ENCODE measurements around the gene PNPLA6. TPM values are rescaled to one million over a fixed set of nuclear protein-coding genes. Genes with fewer than 3 reads are reported as not detected.
"Not testable (repeated sequence)": the region's sequence is repeated elsewhere in the genome, so short reads cannot be mapped to it uniquely, and the experiment has no call there.

PNPLA6 gene
- total RNA-seq, 1 experiment from 2014 or later, result 75.8 TPM

GRCh38 chr19:7533925-7534480 lies 1.5 kb upstream of the PNPLA6 start:
- ChIA-PET POLR2A (interaction anchor here (0.7 to 6.0 kb wide), 6 partner anchors 12 to 180 kb away, joined by 3 to 56 read pairs (median 4); partner anchors contain the start of genes MCOLN1 and ZNF358), CTCF (interaction anchor here (0.6 to 0.7 kb wide), 4 partner anchors 78 to 436 kb away, joined by 3 read pairs; no protein-coding TSS in a partner anchor)
- intact Hi-C loops (cut with micrococcal nuclease), result loop anchor here (1.0 to 10.0 kb wide), 2 partner anchors 12 to 179 kb away; partner anchors contain the start of gene MCOLN1
- Mint-ChIP-seq H3K4me3 (ENCODE audit: unreplicated experiment) (peak overlapping the region; percentile 95), H3K27ac (ENCODE audit: low read depth, unreplicated experiment) (peak overlapping the region; percentile 87), H3K36me3 (ENCODE audit: insufficient read depth, unreplicated experiment) (peaks cover 13% of the 10 kb centered on the region), H3K9me3 (ENCODE audit: unreplicated experiment) (no peaks in the 10 kb centered on the region), H3K27me3 (ENCODE audit: insufficient read depth, unreplicated experiment) (no peaks in the 10 kb centered on the region), H3K4me1 (ENCODE audit: insufficient read depth, unreplicated experiment) (no peaks in the 10 kb centered on the region)
- no TSS peak for BruUV-seq (replicated peaks)
- TF ChIP-seq, protein P1, sequence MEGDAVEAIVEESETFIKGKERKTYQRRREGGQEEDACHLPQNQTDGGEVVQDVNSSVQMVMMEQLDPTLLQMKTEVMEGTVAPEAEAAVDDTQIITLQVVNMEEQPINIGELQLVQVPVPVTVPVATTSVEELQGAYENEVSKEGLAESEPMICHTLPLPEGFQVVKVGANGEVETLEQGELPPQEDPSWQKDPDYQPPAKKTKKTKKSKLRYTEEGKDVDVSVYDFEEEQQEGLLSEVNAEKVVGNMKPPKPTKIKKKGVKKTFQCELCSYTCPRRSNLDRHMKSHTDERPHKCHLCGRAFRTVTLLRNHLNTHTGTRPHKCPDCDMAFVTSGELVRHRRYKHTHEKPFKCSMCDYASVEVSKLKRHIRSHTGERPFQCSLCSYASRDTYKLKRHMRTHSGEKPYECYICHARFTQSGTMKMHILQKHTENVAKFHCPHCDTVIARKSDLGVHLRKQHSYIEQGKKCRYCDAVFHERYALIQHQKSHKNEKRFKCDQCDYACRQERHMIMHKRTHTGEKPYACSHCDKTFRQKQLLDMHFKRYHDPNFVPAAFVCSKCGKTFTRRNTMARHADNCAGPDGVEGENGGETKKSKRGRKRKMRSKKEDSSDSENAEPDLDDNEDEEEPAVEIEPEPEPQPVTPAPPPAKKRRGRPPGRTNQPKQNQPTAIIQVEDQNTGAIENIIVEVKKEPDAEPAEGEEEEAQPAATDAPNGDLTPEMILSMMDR (IDR thresholded peaks at IDR 0.05; ENCODE audit: unreplicated experiment), result no peak
- peak; percentile 92 for DNase-seq (ENCODE audit: unreplicated experiment)

- peaks cover 18% of the 10 kb centered on the region for H3K36me3 Mint-ChIP-seq (ENCODE audit: insufficient read depth, unreplicated experiment)
- CTCF ChIA-PET, result interaction anchor here (0.6 to 1.3 kb wide), 7 partner anchors 10 to 436 kb away, joined by 3 to 4 read pairs (median 3); no protein-coding TSS in a partner anchor
- BruUV-seq (replicated peaks), result no TSS peak
- peak overlapping the region; percentile 95 for H3K4me3 Mint-ChIP-seq (ENCODE audit: unreplicated experiment)
- peak overlapping the region; percentile 87 for H3K27ac Mint-ChIP-seq (ENCODE audit: low read depth, unreplicated experiment)
- H3K27me3 Mint-ChIP-seq (ENCODE audit: insufficient read depth, unreplicated experiment), result no peaks in the 10 kb centered on the region
- TF ChIP-seq, protein P1 (IDR thresholded peaks at IDR 0.05; ENCODE audit: unreplicated experiment), result peak; percentile 10
- peak; percentile 73 for DNase-seq (ENCODE audit: unreplicated experiment)
- H3K9me3 Mint-ChIP-seq (ENCODE audit: unreplicated experiment), result no peaks in the 10 kb centered on the region
- intact Hi-C loops (cut with micrococcal nuclease), result loop anchor here (1.0 to 10.0 kb wide), 3 partner anchors 12 to 180 kb away; partner anchors contain the start of gene MCOLN1
- no peaks in the 10 kb centered on the region for H3K4me1 Mint-ChIP-seq (ENCODE audit: insufficient read depth, unreplicated experiment)
- POLR2A ChIA-PET, result interaction anchor here (0.7 to 6.0 kb wide), 9 partner anchors 12 to 180 kb away, joined by 3 to 56 read pairs (median 4); partner anchors contain the start of genes MCOLN1, PET100, XAB2 and ZNF358
Observed at GRCh38 chr19:7534531-7535046, 928 bp upstream of the PNPLA6 start.

- no peak for DNase-seq (ENCODE audit: unreplicated experiment)
- ChIA-PET POLR2A (interaction anchor here (0.6 to 6.0 kb wide), 6 partner anchors 14 to 182 kb away, joined by 3 to 56 read pairs (median 3); partner anchors contain the start of genes MCOLN1, PET100 and XAB2), CTCF (interaction anchor here (0.6 to 1.2 kb wide), 3 partner anchors 10 to 385 kb away, joined by 3 to 9 read pairs (median 6); no protein-coding TSS in a partner anchor)
- peak overlapping the region; percentile 95 for H3K4me3 Mint-ChIP-seq (ENCODE audit: unreplicated experiment)
- intact Hi-C loops (cut with micrococcal nuclease), result loop anchor here (5.0 to 10.0 kb wide), 2 partner anchors 149 to 181 kb away; no protein-coding TSS in a partner anchor
- BruUV-seq (replicated peaks), result TSS peak; percentile 35
- no peaks in the 10 kb centered on the region for H3K4me1 Mint-ChIP-seq (ENCODE audit: insufficient read depth, unreplicated experiment)
- no peaks in the 10 kb centered on the region for H3K9me3 Mint-ChIP-seq (ENCODE audit: unreplicated experiment)
- peak overlapping the region; percentile 87 for H3K27ac Mint-ChIP-seq (ENCODE audit: low read depth, unreplicated experiment)
- H3K36me3 Mint-ChIP-seq (ENCODE audit: insufficient read depth, unreplicated experiment), result peaks cover 26% of the 10 kb centered on the region
- TF ChIP-seq, protein P1 (IDR thresholded peaks at IDR 0.05; ENCODE audit: unreplicated experiment), result no peak
- no peaks in the 10 kb centered on the region for H3K27me3 Mint-ChIP-seq (ENCODE audit: insufficient read depth, unreplicated experiment)
Observed at GRCh38 chr19:7535998-7536695, 630 bp downstream of the PNPLA6 start.

- BruUV-seq (replicated peaks); H3K27ac Mint-ChIP-seq (ENCODE audit: low read depth, unreplicated experiment); H3K9me3 Mint-ChIP-seq (ENCODE audit: unreplicated experiment); H3K27me3 Mint-ChIP-seq (ENCODE audit: insufficient read depth, unreplicated experiment); H3K4me1 Mint-ChIP-seq (ENCODE audit: insufficient read depth, unreplicated experiment); POLR2A ChIA-PET; H3K4me3 Mint-ChIP-seq (ENCODE audit: unreplicated experiment); DNase-seq (ENCODE audit: unreplicated experiment): not testable (repeated sequence)
- intact Hi-C loops (cut with micrococcal nuclease), result loop anchor here (5.0 to 10.0 kb wide), 2 partner anchors 152 to 184 kb away; no protein-coding TSS in a partner anchor
- CTCF ChIA-PET, result interaction anchor here (0.7 to 1.5 kb wide), 2 partner anchors 112 to 185 kb away, joined by 3 to 4 read pairs; no protein-coding TSS in a partner anchor
- H3K36me3 Mint-ChIP-seq (ENCODE audit: insufficient read depth, unreplicated experiment), result peaks cover 39% of the 10 kb centered on the region
Observed at GRCh38 chr19:7538990-7539389, 3.5 kb downstream of the PNPLA6 start.

Data from MCF 10A (cell line).